ENCODE data around the gene KNOP1.

The KNOP1 gene

GRCh38 chr16:19712418-19713058 is 5.5 kb downstream of the KNOP1 start:
- no peak for TF ChIP-seq CTCF (conservative IDR thresholded peaks at IDR 0.05; ENCODE audit: low read depth, low read length)
- no peak overlapping the region for H3K4me3 ChIP-seq (ENCODE audit: low read depth, low read length)
- DNase-seq (ENCODE audit: low read depth) = no peak

GRCh38 chr16:19711643-19712042 is 6.4 kb downstream of the KNOP1 start:
- TF ChIP-seq CTCF (conservative IDR thresholded peaks at IDR 0.05; ENCODE audit: low read depth, low read length) = no peak
- no peak for DNase-seq (ENCODE audit: low read depth)
- no peak overlapping the region for H3K4me3 ChIP-seq (ENCODE audit: low read depth, low read length)

- TF ChIP-seq CTCF (conservative IDR thresholded peaks at IDR 0.05; ENCODE audit: low read depth, low read length) = no peak
- H3K4me3 ChIP-seq (ENCODE audit: low read depth, low read length) = no peak overlapping the region
- no peak for DNase-seq (ENCODE audit: low read depth)
Observed at GRCh38 chr16:19710991-19711545, 7.0 kb downstream of the KNOP1 start.

GRCh38 chr16:19710191-19710908 is 7.7 kb downstream of the KNOP1 start:
- no peak for TF ChIP-seq CTCF (conservative IDR thresholded peaks at IDR 0.05; ENCODE audit: low read depth, low read length)
- no peak for DNase-seq (ENCODE audit: low read depth)
- no peak overlapping the region for H3K4me3 ChIP-seq (ENCODE audit: low read depth, low read length)

DNA sequence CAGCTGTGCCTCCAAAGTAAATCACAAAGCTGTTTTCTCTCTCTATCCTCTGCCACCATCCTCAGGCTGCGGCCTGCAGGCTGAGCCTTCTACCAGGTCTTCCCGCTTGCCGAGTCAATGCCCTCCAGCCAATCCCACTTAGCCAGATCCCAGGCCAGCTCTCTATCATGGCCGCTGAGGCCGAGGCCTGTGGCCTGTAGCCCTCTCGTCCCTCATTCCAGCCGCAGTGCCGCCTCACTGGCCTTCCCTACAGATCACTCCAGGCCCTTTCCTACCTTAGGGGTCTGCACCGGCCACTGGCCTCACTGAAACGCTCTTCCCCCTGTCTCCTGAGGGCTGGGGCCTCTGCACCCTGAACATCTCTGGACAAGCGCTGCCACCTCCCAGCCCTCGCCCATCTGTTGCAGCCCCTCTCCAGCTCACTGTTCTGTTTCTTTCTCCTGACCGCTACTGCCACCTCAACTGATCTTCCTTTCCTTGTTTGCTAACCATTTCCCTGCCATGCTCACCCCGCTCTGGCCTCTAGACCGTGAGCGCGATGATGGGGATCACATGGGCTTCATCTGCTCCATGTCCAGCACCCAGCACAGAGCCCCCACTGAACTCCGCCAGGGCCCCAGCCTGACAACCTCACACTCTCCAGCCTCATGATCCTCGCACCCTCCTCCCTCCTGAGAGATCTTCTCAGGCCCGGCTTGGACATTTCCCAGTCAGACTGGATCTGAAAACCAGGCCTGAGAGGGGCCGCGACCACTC is 8.5 kb downstream of the KNOP1 start:
- DNase-seq (ENCODE audit: low read depth) = no peak
- no peak for TF ChIP-seq CTCF (conservative IDR thresholded peaks at IDR 0.05; ENCODE audit: low read depth, low read length)
- no peak overlapping the region for H3K4me3 ChIP-seq (ENCODE audit: low read depth, low read length)

DNA sequence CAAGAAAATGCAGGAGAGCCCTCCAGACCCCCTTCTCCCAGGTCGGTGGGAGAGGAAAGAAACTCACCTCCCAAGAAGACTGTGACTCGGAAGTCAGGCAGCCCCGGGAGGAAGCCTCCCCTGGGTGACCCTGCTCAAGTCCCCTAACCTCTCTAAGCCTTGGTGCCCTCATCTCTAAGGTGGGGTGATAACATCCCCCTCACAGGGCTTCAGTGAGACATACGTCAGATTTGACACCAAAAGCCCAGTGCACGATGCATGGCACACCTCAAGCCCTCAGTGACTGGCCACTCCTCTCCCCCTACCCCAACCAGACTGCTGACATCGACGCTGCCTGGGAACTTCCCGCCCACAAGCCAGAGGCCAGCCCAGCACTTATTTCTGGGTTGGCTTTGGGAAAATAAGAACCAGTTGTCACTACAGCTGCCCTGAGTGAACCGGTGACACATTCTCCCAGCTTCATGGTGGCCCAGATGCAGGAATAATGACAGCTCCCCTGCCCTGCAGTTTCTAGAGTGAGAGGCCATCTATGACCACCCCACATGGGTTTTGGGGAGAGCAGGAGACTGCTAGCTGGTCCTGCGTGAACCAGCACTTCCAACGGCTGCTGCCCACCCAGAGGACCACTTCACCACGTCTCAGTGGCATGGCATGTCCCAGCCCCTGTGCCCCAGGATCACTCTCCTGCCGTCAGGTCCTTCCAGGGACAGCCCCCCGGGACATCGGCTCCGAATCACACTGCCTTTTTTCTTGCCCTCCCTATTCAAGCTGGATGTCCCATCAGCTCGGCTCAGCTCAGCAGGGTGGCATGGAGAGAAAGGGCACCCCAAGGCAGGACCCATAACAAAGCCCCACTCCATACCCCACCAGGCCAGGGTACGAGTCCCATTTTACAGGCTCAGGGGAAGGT is 9.5 kb downstream of the KNOP1 start:
- no peak for DNase-seq (ENCODE audit: low read depth)
- H3K4me3 ChIP-seq (ENCODE audit: low read depth, low read length) = no peak overlapping the region
- TF ChIP-seq CTCF (conservative IDR thresholded peaks at IDR 0.05; ENCODE audit: low read depth, low read length) = no peak
